ENCODE measurements around the gene IL25. TPM values are rescaled to one million over a fixed set of nuclear protein-coding genes. Genes with fewer than 3 reads are reported as not detected.

Gene IL25
- total and polyA plus RNA-seq, 2 of the 4 experiments (the other 2 are of a cell fraction): not detected

- Histone ChIP-seq H3K18ac (ENCODE audit: low read depth, low read length) (no peak overlapping the region), H4K20me1 (ENCODE audit: insufficient read depth, low read length) (peaks cover 12% of the 10 kb centered on the region; the same call in 1 of the 2 replicates), H2AK9ac (replicated peaks; ENCODE audit: low read depth, low read length, poor library complexity) (no peak overlapping the region), H3K79me1 (ENCODE audit: low read depth in 1 of 2, low read length in 2 of 2) (peaks cover 13 to 37% of the 10 kb centered on the region in 2 experiments; a peak in 3 of 4 replicates), H3K36me3 (ENCODE audit: control insufficient read depth, insufficient read depth, low read length) (peaks cover 30% of the 10 kb centered on the region), H2BK120ac (ENCODE audit: low read depth, low read length) (no peak overlapping the region), H3K14ac (replicated peaks; ENCODE audit: low read depth, low read length) (no peak overlapping the region), H2AFZ (replicated peaks; ENCODE audit: low read length, poor library complexity) (no peak overlapping the region), H3K27me3 (ENCODE audit: control insufficient read depth, insufficient read depth, low read length) (no peaks in the 10 kb centered on the region), H2BK15ac (ENCODE audit: low read depth, low read length) (no peak overlapping the region), H3K56ac (ENCODE audit: extremely low read depth, insufficient read depth, low read length) (no peak overlapping the region), H4K91ac (ENCODE audit: insufficient read depth, low read depth, low read length) (no peak overlapping the region), H3K9me1 (ENCODE audit: insufficient read depth, low read length) (peaks cover 5% of the 10 kb centered on the region; the same call in 1 of the 2 replicates), H3K4me2 (ENCODE audit: low read depth, low read length) (no peak overlapping the region), H3K4me3 (ENCODE audit: insufficient read depth, low read depth, low read length) (no peak overlapping the region), H3K9ac (ENCODE audit: low read depth, low read length) (no peak overlapping the region), H2BK5ac (ENCODE audit: low read depth, low read length, poor library complexity, severe bottlenecking) (no peak overlapping the region), H2BK20ac (ENCODE audit: low read depth, low read length) (no peak overlapping the region), H3K23ac (ENCODE audit: low read depth, low read length) (no peak overlapping the region), H3K4ac (ENCODE audit: low read depth, low read length) (no peak overlapping the region), H3K4me1 (ENCODE audit: control insufficient read depth, insufficient read depth, low read length) (peaks cover 4% of the 10 kb centered on the region), H2AK5ac (ENCODE audit: low read depth, low read length) (no peak overlapping the region), H4K5ac (ENCODE audit: low read depth, low read length) (no peak overlapping the region), H3K9me3 (ENCODE audit: control insufficient read depth, insufficient read depth, low read length) (no peaks in the 10 kb centered on the region), H4K8ac (ENCODE audit: low read depth in 2 of 2, low read length in 2 of 2) (no peak overlapping the region), H3K27ac (ENCODE audit: insufficient read depth, low read length) (no peak overlapping the region)
- ATAC-seq (ENCODE audit: low read depth): no peak
- in situ Hi-C loops (cut with MboI; ENCODE audit: low sequenced_read_pairs): no loop called here
- peak; percentile 79 for DNase-seq
- BruUV-seq (replicated peaks): no TSS peak
- ChIA-PET POLR2A (ENCODE audit: unreplicated experiment) (no interaction called here), CTCF (interaction anchor here (2.5 kb wide), 1 partner anchor 9 kb away, joined by 8 read pairs; the partner anchor contains the start of gene SLC22A17)
- intact Hi-C loops (cut with micrococcal nuclease): no loop called here
- TF ChIP-seq BHLHE40 (IDR thresholded peaks at IDR 0.05; ENCODE audit: low read depth, low read length) (no peak), FOS (IDR thresholded peaks at IDR 0.05; ENCODE audit: low read depth, low read length) (no peak), RAD21 (IDR thresholded peaks at IDR 0.05; ENCODE audit: low read length) (no peak), POLR2A (IDR thresholded peaks at IDR 0.05; ENCODE audit: low read depth, low read length) (0 out of 2 replicates have a peak, but pooled peaks have one; percentile 21), MXI1 (IDR thresholded peaks at IDR 0.05; ENCODE audit: borderline replicate concordance, low read depth, low read length) (no peak), CHD1 (IDR thresholded peaks at IDR 0.05; ENCODE audit: low read depth, low read length) (no peak), RFX5 (IDR thresholded peaks at IDR 0.05; ENCODE audit: low read depth, low read length) (no peak), CEBPB (IDR thresholded peaks at IDR 0.05; ENCODE audit: low read depth, low read length) (peak; percentile 73), ELK1 (IDR thresholded peaks at IDR 0.05; ENCODE audit: borderline replicate concordance, low read depth, low read length) (no peak)
- dilution Hi-C loops (cut with HindIII; ENCODE audit: low sequenced_read_pairs, unreplicated experiment): no loop called here
Measured at GRCh38 chr14:23361320-23361719, 11.3 kb upstream of the IL25 start.
